SJSA1 (cell line): ENCODE measurements around the gene TESMIN. TPM values are rescaled to one million over a fixed set of nuclear protein-coding genes. Genes with fewer than 3 reads are reported as not detected.
A peak's percentile ranks its signal among the peaks of the same experiment; 100 is the strongest.

Source experiments
- DNase-seq, 2 experiments: peaks; one replicate each; pipeline ENCODE4 v3.0.0-alpha.2; 2015 to 2020; ENCODE audit warnings: low spot score in 2 of 2, low read depth in 1 of 2
- H3K27ac ChIP-seq: fragments of 250-450 bp; sonication (Bioruptor Pico); 2 replicates; pipeline ENCODE4 v1.5.1; 2020; ENCODE audit warnings: mild to moderate bottlenecking, moderate library complexity
- H3K27me3 ChIP-seq: fragments of 250-450 bp; sonication (Bioruptor Pico); replicated peaks from 2 replicates; pipeline ENCODE4 v1.5.1; 2020; ENCODE audit warnings: mild to moderate bottlenecking, moderate library complexity
- H3K36me3 ChIP-seq: fragments of 250-450 bp; sonication (Bioruptor Pico); 2 replicates; pipeline ENCODE4 v1.5.1; 2020; ENCODE audit warnings: mild to moderate bottlenecking
- H3K4me1 ChIP-seq: fragments of 250-450 bp; sonication (Bioruptor Pico); replicated peaks from 2 replicates; pipeline ENCODE4 v1.6.1; 2021; ENCODE audit warnings: mild to moderate bottlenecking
- H3K4me3 ChIP-seq: fragments of 250-450 bp; sonication (Bioruptor Pico); 2 replicates; pipeline ENCODE4 v1.5.1; 2020; ENCODE audit warnings: mild to moderate bottlenecking
- H3K9me3 ChIP-seq: fragments of 250-450 bp; sonication (Bioruptor Pico); replicated peaks from 2 replicates; pipeline ENCODE4 v1.5.1; 2020; ENCODE audit warnings: mild to moderate bottlenecking
- total RNA-seq: library from RNA; depleted of rRNA; stranded (reverse); fragments of >200 nt; shearing (Covaris generic); gene quantifications from 2 replicates; pipeline ENCODE4 v1.2.3, GENCODE V29; 2014

Gene TESMIN
- total RNA-seq, 1 experiment from 2014 or later, result 6.7 TPM

DNA sequence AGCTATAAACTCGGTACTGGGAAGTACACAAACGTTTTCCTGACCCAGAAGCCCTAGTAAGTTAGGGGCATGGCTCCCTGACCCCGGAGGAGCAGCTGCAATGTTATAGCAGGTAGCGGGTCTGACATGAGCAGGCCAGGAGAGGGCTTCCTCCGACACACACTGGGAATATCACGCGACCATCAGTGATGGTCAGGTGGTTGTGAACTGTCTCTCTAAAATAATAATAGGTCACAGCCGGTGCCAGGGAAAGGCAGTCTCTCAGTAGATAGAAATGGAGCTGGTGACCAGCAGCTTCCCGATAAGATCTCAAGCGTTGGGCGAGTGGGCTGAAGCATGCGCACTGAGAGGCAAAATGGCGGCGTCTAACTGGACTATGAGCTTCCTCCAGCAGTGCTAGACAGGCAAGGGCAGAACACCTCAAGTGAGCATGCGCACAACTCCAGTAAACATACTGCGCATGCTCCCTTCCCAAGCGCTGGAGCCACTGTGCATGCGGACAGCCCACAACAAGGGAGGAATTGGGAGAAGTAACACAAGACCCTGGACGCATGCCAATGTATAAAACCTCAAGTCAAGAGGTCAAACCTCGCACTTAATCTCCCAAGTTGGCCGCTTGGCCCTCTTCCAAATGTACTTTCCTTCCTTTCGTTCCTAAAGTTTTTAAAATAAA, 22.3 kb upstream of the TESMIN start:
- Histone ChIP-seq H3K36me3 (peaks cover 99% of the 10 kb centered on the region), H3K27me3 (no peaks in the 10 kb centered on the region), H3K9me3 (no peaks in the 10 kb centered on the region), H3K4me3 (no peak overlapping the region), H3K27ac (no peak overlapping the region), H3K4me1 (peaks cover 7% of the 10 kb centered on the region; the same call in 1 of the 2 replicates)
- no peak for DNase-seq

DNA sequence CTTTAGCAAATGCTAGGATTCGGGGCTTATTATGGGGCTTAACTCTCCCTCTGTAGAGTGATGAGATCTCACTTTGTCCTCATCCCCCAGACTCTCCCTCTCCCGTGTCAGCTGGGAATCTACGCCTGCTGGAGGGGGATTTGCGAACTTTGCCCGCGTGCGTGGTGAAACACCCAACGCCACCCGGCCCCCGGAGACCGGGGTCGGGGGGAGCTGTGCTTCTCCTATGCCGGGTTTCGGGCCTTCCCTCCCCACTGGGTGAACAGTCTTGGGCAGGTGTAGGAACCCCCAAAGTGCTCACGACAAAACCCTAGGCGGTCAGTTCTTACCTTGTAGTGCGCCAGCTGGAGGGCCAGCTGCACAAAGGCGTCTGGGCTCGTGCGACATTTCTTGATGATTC, 21.6 kb upstream of the TESMIN start:
- no peak overlapping the region for H3K27ac ChIP-seq
- no peak for DNase-seq
- H3K36me3 ChIP-seq, result peaks cover 98% of the 10 kb centered on the region
- H3K27me3 ChIP-seq, result no peaks in the 10 kb centered on the region
- H3K4me3 ChIP-seq, result no peak overlapping the region
- peaks cover 7% of the 10 kb centered on the region; the same call in 1 of the 2 replicates for H3K4me1 ChIP-seq
- H3K9me3 ChIP-seq, result no peaks in the 10 kb centered on the region

DNA sequence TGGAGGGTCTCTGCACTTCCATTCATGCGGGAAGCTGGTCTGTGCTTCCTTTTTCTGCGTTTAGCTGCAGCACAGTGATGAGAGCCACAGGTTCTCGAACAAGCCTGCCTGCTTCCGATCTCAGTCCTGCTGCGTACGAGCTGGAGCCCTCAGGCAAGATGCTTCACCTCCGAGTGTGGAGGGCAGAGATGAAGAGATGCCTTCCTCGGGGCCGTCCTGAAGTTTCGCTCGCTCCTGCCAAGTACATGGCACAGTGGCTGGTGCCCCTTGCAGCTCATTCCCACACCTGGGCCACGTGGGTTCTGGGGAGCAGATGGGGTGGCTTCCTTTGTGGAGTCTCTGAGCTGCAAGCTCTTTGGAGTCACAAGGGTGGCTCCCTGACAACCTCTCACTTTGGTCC, 19.5 kb upstream of the TESMIN start:
- no peak overlapping the region for H3K27ac ChIP-seq
- no peak overlapping the region for H3K4me3 ChIP-seq
- DNase-seq, result no peak
- H3K4me1 ChIP-seq, result no peaks in the 10 kb centered on the region
- H3K36me3 ChIP-seq, result peaks cover 92% of the 10 kb centered on the region
- H3K9me3 ChIP-seq, result no peaks in the 10 kb centered on the region
- no peaks in the 10 kb centered on the region for H3K27me3 ChIP-seq

DNA sequence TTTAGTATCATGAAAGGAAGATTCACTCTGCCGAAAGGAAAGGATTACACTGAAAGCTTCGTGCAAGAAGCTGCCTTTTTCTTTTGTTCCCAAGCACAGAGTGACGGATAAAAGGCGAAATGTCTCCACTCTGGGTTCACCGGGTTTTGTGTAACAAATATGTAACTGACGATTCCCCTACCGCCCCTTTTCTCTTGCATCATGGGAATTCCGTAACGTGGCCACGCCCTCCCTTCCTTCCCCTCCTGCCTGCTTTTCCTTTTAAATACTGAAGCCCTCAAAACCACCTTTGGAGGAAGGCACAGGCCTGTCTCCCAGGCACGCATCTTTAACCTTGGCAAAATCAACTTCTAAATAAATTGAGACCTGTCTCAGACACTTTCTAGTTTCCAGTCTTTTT, 16.4 kb upstream of the TESMIN start:
- Histone ChIP-seq H3K9me3 (no peaks in the 10 kb centered on the region), H3K27ac (no peak overlapping the region)
- DNase-seq, result no peak

DNA sequence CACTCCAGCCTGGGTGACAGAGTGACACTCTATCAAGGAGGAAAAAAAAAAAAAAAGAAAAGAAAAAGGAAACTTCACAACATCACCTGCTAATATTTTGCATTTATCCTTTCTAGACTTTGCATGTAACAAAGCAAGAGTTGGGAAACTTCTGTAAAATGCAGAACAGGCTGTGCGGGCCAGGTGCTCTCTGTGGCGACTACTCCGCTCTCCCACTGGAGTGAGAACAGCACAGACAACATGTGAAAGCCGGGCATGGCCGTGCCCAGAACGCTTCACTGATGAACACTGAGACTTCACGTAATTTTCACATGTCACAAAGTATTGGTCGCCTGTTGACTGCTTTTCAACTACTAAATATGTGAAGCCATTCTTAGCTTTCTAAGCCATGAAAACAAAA, 15.5 kb upstream of the TESMIN start:
- Histone ChIP-seq H3K9me3 (no peaks in the 10 kb centered on the region), H3K27ac (no peak overlapping the region), H3K4me3 (no peak overlapping the region), H3K27me3 (no peaks in the 10 kb centered on the region), H3K36me3 (peaks cover 90% of the 10 kb centered on the region), H3K4me1 (no peaks in the 10 kb centered on the region)
- no peak for DNase-seq

More for the DNA sequence above, 16.4 kb upstream of the TESMIN start:
- Histone ChIP-seq H3K4me1 (no peaks in the 10 kb centered on the region), H3K36me3 (peaks cover 90% of the 10 kb centered on the region), H3K27me3 (no peaks in the 10 kb centered on the region), H3K4me3 (no peak overlapping the region)

DNA sequence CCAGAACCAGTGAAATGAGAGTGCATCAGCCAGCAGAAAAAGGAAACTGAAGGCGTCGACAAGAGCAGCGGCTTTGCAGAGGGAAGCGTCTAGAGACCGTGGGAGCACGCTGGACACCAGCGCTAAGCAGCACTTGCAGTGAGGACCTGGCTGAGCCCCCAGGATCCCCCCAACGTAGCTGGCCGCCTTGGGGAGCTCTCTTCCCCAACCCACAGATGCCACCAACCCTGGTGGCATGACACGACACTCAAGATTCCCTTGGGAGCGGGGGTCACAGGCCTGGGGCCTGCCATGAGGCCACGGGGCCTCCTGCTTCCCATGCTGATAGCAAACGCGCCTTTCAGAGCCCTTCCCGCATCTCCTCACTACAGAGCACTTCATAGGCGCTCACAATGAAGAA, 13.4 kb upstream of the TESMIN start:
- DNase-seq, result no peak
- H3K27ac ChIP-seq, result no peak overlapping the region
- H3K36me3 ChIP-seq, result peaks cover 85% of the 10 kb centered on the region
- no peaks in the 10 kb centered on the region for H3K9me3 ChIP-seq
- no peaks in the 10 kb centered on the region for H3K4me1 ChIP-seq
- H3K27me3 ChIP-seq, result no peaks in the 10 kb centered on the region
- H3K4me3 ChIP-seq, result no peak overlapping the region

DNA sequence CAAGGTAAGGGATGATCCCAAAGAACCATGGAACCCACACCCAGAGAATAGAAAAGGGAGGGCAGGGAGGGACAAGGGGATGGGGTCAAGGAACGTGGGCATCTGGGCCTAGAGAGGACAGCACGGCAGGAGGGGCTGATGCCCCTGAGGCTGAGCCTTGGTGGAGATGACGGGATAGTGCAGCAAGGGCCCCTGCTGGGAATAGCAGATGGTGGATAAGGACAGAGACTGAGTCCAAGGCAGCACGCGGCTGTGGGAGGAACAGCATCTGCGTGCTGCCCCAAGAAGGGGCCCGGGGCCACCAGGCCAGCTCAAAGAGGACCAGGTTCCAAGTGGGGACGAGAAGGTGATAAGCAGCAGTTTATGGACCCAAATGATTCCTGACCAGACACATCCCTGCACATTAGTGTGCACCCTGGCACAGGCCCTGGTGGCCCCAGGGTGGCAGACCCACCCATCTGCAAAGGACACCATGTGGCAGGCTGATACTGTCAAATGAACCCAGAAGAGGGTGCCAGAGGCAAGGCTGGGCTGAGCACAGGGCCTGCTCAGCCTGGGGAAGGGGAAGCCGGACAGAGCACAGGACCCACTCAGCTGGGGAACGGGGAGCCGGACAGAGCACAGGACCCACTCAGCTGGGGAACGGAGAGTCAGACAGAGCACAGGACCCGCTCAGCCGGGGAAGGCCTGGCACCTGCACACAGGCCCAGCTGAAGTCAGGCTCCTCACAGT, 12.8 kb upstream of the TESMIN start:
- Histone ChIP-seq H3K27me3 (no peaks in the 10 kb centered on the region), H3K4me3 (no peak overlapping the region), H3K27ac (no peak overlapping the region), H3K4me1 (no peaks in the 10 kb centered on the region), H3K9me3 (no peaks in the 10 kb centered on the region), H3K36me3 (peaks cover 84% of the 10 kb centered on the region)
- DNase-seq, result no peak

DNA sequence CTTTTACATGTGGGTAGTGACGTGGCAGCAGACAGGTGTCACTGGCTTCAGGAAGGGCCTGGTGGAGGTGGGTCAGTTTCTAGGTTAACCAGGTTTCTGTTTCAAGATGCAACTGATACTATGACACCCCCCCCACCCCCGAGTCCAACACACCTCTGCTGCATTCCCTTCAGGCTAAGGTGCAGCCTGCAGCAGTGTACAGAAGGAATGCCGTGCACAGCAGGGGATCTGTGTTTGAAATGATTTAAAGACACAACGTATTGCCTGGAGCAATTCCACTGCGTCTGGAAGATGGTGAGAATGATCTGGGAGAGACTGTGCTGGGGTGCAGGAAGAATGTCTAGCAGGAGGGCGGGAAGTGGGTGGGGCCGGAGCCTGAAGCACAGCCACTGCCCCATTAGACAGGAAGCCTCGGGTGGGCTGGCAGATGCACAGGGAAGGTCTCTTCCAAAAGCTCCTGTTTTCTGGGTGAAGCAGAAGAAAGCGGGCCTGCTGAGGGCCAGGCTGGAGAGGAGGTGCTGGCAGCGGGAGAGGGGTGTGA, 11.9 kb upstream of the TESMIN start:
- Histone ChIP-seq H3K27me3 (no peaks in the 10 kb centered on the region), H3K9me3 (no peaks in the 10 kb centered on the region), H3K27ac (no peak overlapping the region), H3K4me1 (no peaks in the 10 kb centered on the region), H3K36me3 (peaks cover 84% of the 10 kb centered on the region), H3K4me3 (no peak overlapping the region)
- DNase-seq, result no peak

DNA sequence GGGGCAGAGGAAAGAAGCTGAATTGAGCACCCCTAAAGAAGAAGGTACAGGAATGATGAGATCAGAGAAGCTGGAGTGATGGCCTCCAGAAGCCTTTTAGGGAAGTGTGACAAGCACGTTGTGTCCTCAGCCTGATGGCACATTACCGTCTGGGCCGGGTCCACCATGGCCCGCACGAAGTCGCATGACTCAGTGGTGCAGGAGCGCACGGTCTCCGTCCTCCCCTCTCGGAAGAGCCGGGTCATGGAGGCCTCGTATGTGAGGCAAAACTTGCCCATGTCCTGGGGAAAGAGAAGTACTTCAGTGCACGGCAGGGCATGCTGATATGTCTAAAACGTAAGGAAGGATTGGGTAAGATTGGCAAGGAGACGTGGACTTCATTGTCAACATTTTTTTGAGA, 11.2 kb upstream of the TESMIN start:
- Histone ChIP-seq H3K4me3 (no peak overlapping the region), H3K27me3 (no peaks in the 10 kb centered on the region), H3K27ac (no peak overlapping the region), H3K36me3 (peaks cover 87% of the 10 kb centered on the region), H3K4me1 (no peaks in the 10 kb centered on the region), H3K9me3 (no peaks in the 10 kb centered on the region)
- no peak for DNase-seq

DNA sequence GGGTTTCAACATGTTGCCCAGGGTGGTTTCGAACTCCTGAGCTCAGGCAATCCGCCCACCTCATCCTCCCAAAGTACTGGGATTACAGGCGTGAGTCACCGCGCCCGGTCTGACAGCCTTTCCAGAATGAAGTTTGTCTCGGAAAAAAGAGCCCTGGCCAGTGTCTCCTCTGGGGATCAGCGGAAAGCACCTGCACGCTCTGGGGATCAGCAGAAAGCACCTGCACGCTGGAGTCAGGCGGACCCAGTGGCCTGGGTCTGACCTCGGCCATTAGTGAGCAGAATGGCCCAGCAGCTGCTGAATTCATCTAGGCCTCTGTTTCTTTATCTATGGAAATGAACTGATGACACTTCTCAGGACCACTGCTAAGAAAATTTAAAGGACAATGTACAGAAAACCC, 10.5 kb upstream of the TESMIN start:
- Histone ChIP-seq H3K27me3 (no peaks in the 10 kb centered on the region), H3K27ac (no peak overlapping the region), H3K36me3 (peaks cover 87% of the 10 kb centered on the region), H3K4me3 (no peak overlapping the region), H3K9me3 (no peaks in the 10 kb centered on the region), H3K4me1 (no peaks in the 10 kb centered on the region)
- DNase-seq, result no peak

DNA sequence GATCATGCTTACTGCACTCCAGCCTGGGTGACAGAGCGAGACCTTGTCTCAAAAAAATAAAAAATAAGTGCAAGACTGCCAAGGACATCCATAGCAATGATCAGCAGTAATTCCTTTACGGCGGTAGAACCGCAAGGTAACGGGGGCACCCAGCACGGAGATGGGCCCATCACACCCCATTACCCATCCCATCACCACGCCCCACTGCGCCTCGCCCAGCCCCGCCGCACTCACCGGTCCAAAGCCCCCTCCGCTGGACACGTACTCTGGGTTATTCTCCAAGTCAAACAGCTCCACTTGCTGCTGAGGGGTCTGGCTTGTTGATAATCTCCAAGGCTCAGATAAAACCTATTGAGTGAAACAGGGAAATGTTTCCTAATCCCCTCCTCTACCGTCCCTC, 8.7 kb upstream of the TESMIN start:
- Histone ChIP-seq H3K4me3 (no peak overlapping the region), H3K4me1 (peaks cover 5% of the 10 kb centered on the region), H3K27ac (no peak overlapping the region), H3K27me3 (no peaks in the 10 kb centered on the region), H3K36me3 (peaks cover 83% of the 10 kb centered on the region), H3K9me3 (no peaks in the 10 kb centered on the region)
- no peak for DNase-seq

DNA sequence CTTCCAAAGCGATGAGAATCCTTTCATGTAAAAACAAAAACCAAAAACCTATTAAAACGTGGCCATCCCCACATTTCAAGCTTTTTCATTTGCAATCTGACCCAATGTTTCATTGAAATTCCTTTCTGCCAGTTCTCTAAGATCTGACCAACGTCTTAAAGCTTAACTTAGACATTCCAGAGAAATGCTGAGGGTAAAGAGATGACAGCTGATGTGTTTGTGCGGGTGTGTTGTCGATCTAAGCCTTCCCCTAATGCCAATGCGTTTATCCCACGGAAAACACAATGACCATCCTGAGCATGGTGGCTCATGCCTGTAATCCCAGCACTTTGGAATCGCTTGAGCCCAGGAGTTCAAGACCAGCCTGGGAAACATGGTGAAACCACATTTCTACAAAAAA, 6.4 kb upstream of the TESMIN start:
- no peak overlapping the region for H3K27ac ChIP-seq
- no peak for DNase-seq
- H3K27me3 ChIP-seq, result no peaks in the 10 kb centered on the region
- H3K4me3 ChIP-seq, result no peak overlapping the region
- peaks cover 5% of the 10 kb centered on the region for H3K4me1 ChIP-seq
- peaks cover 70% of the 10 kb centered on the region for H3K36me3 ChIP-seq
- H3K9me3 ChIP-seq, result no peaks in the 10 kb centered on the region

DNA sequence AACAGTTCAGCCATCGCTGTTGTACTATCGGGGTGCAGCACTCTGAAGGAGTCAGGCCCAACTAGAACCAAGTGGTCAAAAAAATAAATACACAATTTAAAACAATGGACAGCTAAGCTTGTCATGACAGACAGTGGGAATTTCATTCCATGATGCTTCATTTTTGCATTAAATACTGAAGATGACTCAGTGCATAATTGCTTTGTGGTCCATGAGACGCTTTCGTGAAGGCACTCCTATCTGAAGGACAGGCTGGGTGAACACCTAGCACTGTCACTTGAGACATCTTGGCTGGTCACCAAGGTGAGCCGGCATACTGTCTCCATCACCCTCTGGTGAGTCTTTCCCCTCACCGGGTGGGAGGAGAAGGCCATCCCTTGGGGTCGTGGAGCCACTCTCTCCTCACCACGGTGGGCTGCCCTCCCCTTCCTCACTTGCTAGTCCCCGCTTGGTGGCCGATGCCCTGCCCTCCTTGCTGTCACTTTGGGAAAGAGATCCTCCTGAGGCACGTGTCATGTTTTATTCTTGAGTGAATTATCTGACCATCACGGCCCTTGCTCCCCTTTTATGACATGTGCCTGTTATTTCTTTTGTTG, 4.9 kb upstream of the TESMIN start:
- DNase-seq, result peak in 1 of 2 experiments; percentile 41
- H3K9me3 ChIP-seq, result no peaks in the 10 kb centered on the region
- peaks cover 56% of the 10 kb centered on the region for H3K36me3 ChIP-seq
- no peak overlapping the region for H3K4me3 ChIP-seq
- no peaks in the 10 kb centered on the region for H3K27me3 ChIP-seq
- H3K4me1 ChIP-seq, result peaks cover 11% of the 10 kb centered on the region
- no peak overlapping the region for H3K27ac ChIP-seq

DNA sequence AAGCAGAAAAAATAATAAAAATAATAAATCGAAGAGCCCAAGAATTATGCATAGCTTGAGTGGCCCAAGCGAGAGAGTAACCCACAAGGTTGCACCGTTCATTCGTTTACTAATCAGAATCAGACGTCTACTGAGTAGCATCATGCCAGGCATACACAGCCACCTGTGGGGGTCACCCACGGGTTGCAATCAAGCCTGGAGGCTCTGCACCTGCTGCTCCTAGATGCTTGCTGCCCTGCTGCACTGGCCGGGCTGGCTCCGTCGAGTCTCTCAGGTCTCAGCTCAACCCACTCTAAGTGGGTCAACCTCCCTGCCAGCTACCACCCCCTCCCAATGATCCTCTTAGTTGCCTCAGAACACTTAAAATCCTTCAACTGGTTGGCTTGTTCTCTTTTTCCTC, 2.0 kb upstream of the TESMIN start:
- H3K9me3 ChIP-seq, result no peaks in the 10 kb centered on the region

More for the DNA sequence above, 2.0 kb upstream of the TESMIN start:
- Histone ChIP-seq H3K4me1 (peaks cover 14% of the 10 kb centered on the region), H3K27ac (no peak overlapping the region), H3K4me3 (no peak overlapping the region), H3K27me3 (no peaks in the 10 kb centered on the region), H3K36me3 (peaks cover 32% of the 10 kb centered on the region)
- DNase-seq, result no peak
